Activated CD4-positive, alpha-beta T cell treated with anti-CD3 and anti-CD28 coated beads for 36 hours (primary cell): ENCODE measurements around the gene CALD1. TPM values are rescaled to one million over a fixed set of nuclear protein-coding genes. Genes with fewer than 3 reads are reported as not detected.

ENCODE experiments used
- ATAC-seq: fragments of 200-7000 bp; cut with Tn5 transposase; one replicate; pipeline ENCODE4 v1.10.0; 2021; ENCODE audit warnings: mild to moderate bottlenecking, moderate library complexity
- CTCF ChIA-PET: fragments of 350-600 bp; sonication (Branson Sonifier 250); formaldehyde crosslinking; loops from one replicate; lab custom pipeline; 2021; ENCODE audit warnings: antibody characterized with exemption; lab: Charles Lee
- POLR2A ChIA-PET: fragments of 350-600 bp; sonication (Branson Sonifier 250); formaldehyde crosslinking; loops from one replicate; lab custom pipeline; 2021; ENCODE audit warnings: antibody characterized with exemption, inconsistent platforms; lab: Charles Lee
- DNase-seq: peaks from one replicate; pipeline ENCODE4 v3.0.0-alpha.2; 2020
- H3K27ac Mint-ChIP-seq: one replicate; pipeline ENCODE4 v1.8.0; 2021; ENCODE audit warnings: mixed read lengths
- H3K27me3 Mint-ChIP-seq: one replicate; pipeline ENCODE4 v1.8.0; 2021; ENCODE audit warnings: mixed read lengths
- H3K36me3 Mint-ChIP-seq: one replicate; pipeline ENCODE4 v1.8.0; 2021; ENCODE audit warnings: low read depth, mixed read lengths
- H3K4me1 Mint-ChIP-seq: one replicate; pipeline ENCODE4 v1.8.0; 2021; ENCODE audit warnings: mixed read lengths
- H3K4me3 Mint-ChIP-seq: one replicate; pipeline ENCODE4 v1.8.0; 2021; ENCODE audit warnings: mild to moderate bottlenecking, moderate library complexity, mixed read lengths
- H3K9me3 Mint-ChIP-seq: one replicate; pipeline ENCODE4 v1.8.0; 2021; ENCODE audit warnings: low read depth, mixed read lengths
- intact Hi-C, 2 experiments: fragments of 100-400 bp; cut with DNase I in 1 of 2; cut with micrococcal nuclease in 1 of 2; formaldehyde crosslinking; loops; one replicate each; pipeline versions ENCODE4 v1.14.2 to v1.15.1; 2022 to 2024; cut with DNase I, micrococcal nuclease
- total RNA-seq, 2 experiments: library from RNA; stranded (reverse); gene quantifications; one replicate each; pipeline ENCODE4 v1.2.3, GENCODE V29; 2021

CALD1 gene
- total RNA-seq, 2 experiments from 2014 or later, result 8.5 to 8.7 TPM

DNA sequence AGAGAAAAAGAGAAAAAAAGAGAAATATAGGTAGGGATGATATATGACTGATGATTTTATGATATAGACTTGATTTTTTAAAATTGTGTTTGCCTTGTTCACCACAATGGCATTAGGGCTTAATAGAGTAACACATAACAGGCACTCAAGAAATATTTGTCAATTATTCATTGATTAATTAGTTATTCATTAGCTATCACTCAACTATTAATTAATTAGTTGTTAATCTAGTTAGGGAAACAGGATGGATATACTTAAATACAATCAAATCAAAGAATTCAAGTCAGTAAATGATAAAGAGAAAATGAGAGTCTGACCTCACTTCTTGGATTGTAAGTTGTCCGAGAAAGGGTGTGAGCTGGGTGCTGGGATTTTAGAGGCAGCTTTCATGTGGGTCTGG, 15.1 kb upstream of the CALD1 start:
- intact Hi-C loops, result no loop called here
- Mint-ChIP-seq H3K36me3 (peaks cover 4% of the 10 kb centered on the region), H3K27ac (no peak overlapping the region), H3K9me3 (no peaks in the 10 kb centered on the region), H3K27me3 (no peaks in the 10 kb centered on the region), H3K4me3 (no peak overlapping the region), H3K4me1 (peaks cover 5% of the 10 kb centered on the region)
- DNase-seq (no peak), ATAC-seq (no peak)
- POLR2A ChIA-PET, result interaction anchor here (0.7 kb wide), 1 partner anchor 11 kb away, joined by 3 read pairs; no protein-coding TSS in a partner anchor
- CTCF ChIA-PET, result interaction anchor here (0.6 to 0.7 kb wide), 2 partner anchors 10 to 199 kb away, joined by 3 to 4 read pairs; no protein-coding TSS in a partner anchor

DNA sequence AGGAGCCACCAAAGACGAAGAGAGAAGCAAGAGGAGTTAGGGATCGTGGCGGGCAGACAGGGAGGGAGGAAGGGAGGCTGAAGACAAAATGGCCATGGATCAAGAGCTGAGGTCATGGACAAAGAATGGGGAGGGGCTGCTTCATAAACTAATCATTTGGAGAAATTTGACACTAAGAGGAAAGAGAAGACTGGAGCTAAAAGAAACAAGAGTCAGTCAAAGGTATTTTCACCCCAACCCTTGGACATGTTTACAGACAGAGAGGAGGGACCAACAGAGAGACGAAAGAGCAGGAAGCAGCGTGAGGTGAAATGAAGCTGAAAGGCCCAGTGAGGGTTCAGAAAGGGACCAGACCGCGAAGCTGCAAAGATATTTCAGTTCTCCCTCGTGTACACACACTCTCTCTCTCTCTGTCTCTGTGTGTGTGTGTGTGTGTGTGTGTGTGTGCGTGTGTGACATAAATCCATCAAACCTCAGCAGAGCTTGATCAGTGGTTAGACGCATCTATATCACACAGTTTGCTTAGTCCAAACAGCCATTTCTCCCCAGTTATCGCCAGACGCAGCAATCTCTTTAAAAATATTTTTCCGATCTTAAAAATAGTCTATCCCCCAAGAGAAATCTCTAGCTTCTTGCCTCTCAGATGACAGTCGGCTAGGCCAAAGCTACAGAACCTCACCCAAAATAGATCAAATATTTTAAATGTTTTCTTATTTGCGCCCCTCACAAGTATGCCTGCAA, 12.5 kb upstream of the CALD1 start:
- H3K27ac Mint-ChIP-seq, result no peak overlapping the region

DNA sequence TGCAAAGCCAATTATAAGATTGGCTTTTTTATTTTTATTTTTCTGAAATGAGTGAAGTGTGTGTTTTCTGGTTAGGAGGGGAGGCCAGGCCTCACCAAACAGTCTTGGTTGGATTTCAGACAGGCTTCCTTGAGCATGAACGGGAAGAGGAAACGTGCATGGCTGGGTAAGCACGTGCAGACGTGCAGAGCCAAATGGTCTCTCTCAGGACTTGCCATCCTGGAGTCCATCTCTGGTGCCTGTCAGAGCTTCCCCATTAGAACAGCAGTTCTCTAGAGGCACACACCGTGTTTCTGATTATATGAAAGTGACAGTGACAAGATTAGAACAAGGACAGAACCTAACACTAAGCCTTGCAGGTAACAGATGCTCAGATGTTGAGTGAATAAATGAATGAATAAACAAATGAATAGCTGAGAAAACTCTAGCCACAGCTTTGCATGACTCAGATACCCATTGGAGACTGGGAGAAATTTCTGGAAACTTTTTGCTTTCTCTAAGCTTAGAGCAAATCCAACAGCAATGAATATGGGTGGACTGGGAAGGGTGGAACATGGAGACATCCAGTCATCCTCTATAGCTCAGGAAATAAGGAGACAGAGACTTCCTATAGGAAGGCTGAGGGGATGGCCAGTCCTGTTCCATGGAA, 11.8 kb upstream of the CALD1 start:
- intact Hi-C loops, result no loop called here
- Mint-ChIP-seq H3K4me1 (no peaks in the 10 kb centered on the region), H3K9me3 (no peaks in the 10 kb centered on the region), H3K27ac (no peak overlapping the region), H3K36me3 (peaks cover 4% of the 10 kb centered on the region), H3K27me3 (no peaks in the 10 kb centered on the region), H3K4me3 (no peak overlapping the region)
- POLR2A ChIA-PET, result no interaction called here
- CTCF ChIA-PET, result interaction anchor here (0.6 to 1.5 kb wide), 6 partner anchors 10 to 187 kb away, joined by 3 to 4 read pairs (median 3); no protein-coding TSS in a partner anchor
- ATAC-seq (no peak), DNase-seq (no peak)

More for the DNA sequence above, 12.5 kb upstream of the CALD1 start:
- H3K4me3 Mint-ChIP-seq, result no peak overlapping the region
- H3K36me3 Mint-ChIP-seq, result peaks cover 4% of the 10 kb centered on the region
- ATAC-seq, result no peak
- H3K27me3 Mint-ChIP-seq, result no peaks in the 10 kb centered on the region
- CTCF ChIA-PET, result interaction anchor here (0.6 to 1.5 kb wide), 3 partner anchors 9 to 188 kb away, joined by 3 to 4 read pairs (median 3); no protein-coding TSS in a partner anchor
- no peaks in the 10 kb centered on the region for H3K9me3 Mint-ChIP-seq
- intact Hi-C loops, result no loop called here
- H3K4me1 Mint-ChIP-seq, result no peaks in the 10 kb centered on the region
- DNase-seq, result no peak
- POLR2A ChIA-PET, result no interaction called here

DNA sequence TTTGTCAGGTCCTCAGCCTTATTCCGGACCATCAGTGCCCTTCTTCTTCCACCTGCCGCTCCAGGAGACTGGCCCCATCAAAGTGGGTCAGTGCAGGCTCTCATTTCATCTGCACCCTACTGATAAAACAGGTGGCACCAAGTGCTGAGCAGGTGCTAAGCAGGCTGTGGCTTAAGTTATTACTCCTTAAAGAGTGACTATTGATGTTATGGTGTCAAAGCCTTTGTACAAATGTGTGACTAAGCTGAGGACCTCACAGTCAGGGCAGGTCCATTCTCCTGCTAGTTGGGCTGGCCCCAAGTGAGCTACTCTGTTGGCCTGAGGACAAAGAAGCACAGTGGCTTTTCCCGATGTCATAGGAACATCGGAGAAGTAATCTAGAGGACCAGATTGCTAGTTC, 11.2 kb upstream of the CALD1 start:
- CTCF ChIA-PET, result interaction anchor here (0.6 to 1.5 kb wide), 5 partner anchors 10 to 148 kb away, joined by 3 to 4 read pairs (median 3); no protein-coding TSS in a partner anchor
- no peak overlapping the region for H3K4me3 Mint-ChIP-seq
- no peaks in the 10 kb centered on the region for H3K27me3 Mint-ChIP-seq
- H3K36me3 Mint-ChIP-seq, result peaks cover 4% of the 10 kb centered on the region
- no peaks in the 10 kb centered on the region for H3K9me3 Mint-ChIP-seq
- no peak for DNase-seq
- no peak overlapping the region for H3K27ac Mint-ChIP-seq
- intact Hi-C loops, result no loop called here
- POLR2A ChIA-PET, result no interaction called here
- ATAC-seq, result no peak
- H3K4me1 Mint-ChIP-seq, result no peaks in the 10 kb centered on the region

DNA sequence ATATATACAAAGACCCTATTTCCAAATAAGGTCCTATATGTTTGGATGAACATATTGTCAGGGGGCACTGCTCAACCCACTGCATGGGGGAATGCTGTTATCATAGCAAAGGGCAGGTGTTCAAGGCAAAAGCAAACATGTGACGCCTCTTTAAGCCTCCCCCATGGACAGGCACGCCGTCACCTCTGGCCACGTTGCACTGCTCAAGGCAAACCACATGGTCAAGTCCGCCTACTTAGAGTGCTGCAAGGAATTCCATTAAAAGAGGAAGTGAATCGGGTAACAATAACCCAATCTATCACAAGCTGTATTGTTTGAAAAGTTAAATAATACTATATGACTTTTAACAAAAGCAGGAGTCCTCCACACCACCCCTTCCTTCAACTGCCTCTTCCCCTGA, 8.8 kb upstream of the CALD1 start:
- CTCF ChIA-PET, result interaction anchor here (0.6 kb wide), 1 partner anchor 14 kb away, joined by 3 read pairs; no protein-coding TSS in a partner anchor
- no peaks in the 10 kb centered on the region for H3K4me1 Mint-ChIP-seq
- ATAC-seq (no peak), DNase-seq (no peak)
- H3K36me3 Mint-ChIP-seq, result peaks cover 2% of the 10 kb centered on the region
- intact Hi-C loops, result no loop called here
- H3K4me3 Mint-ChIP-seq, result no peak overlapping the region
- no peaks in the 10 kb centered on the region for H3K9me3 Mint-ChIP-seq
- H3K27ac Mint-ChIP-seq, result no peak overlapping the region
- no peaks in the 10 kb centered on the region for H3K27me3 Mint-ChIP-seq
- POLR2A ChIA-PET, result no interaction called here

DNA sequence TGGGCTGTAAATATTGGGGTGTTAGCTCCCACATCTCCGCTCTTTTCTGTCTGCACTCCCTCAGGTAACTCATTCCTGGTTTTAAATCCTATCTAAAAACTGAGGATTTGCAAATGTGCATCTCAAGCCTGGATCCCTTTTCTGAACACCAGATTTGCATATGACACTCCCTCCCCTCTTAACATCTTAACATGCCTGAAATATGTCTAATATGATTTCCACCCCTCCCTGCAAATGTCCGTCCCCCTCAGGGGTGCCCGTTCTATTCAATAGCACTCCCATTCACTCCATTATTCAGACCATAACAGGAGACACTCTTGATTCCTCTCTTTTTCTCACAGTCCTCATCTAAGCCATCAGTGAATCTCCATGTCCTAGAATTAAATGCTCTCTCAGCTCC, 8.3 kb upstream of the CALD1 start:
- DNase-seq (no peak), ATAC-seq (no peak)
- intact Hi-C loops, result no loop called here
- no peak overlapping the region for H3K27ac Mint-ChIP-seq
- ChIA-PET POLR2A (no interaction called here), CTCF (no interaction called here)
- H3K36me3 Mint-ChIP-seq, result peaks cover 2% of the 10 kb centered on the region
- H3K4me3 Mint-ChIP-seq, result no peak overlapping the region
- H3K4me1 Mint-ChIP-seq, result no peaks in the 10 kb centered on the region
- H3K27me3 Mint-ChIP-seq, result no peaks in the 10 kb centered on the region
- H3K9me3 Mint-ChIP-seq, result no peaks in the 10 kb centered on the region

DNA sequence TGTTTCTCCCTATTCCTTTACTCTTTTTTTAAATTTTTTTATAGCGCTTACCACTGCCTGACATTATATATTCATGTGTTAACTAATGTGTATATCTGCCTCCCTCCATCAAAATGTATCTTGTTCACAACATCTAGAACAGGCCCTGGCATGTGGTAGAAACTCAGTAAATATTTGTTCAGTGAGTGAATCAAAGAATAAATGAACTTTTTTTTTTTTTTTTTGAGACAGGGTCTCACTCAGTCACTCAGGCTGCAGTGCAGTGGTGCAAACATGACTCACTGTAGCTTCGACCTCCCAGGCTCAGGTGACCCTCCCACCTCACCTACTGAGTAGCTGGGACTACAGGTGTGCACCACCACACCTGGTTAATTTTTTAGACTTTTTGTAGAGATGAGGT, 7.5 kb upstream of the CALD1 start:
- DNase-seq (no peak), ATAC-seq (no peak)
- Mint-ChIP-seq H3K4me3 (no peak overlapping the region), H3K9me3 (no peaks in the 10 kb centered on the region), H3K36me3 (no peaks in the 10 kb centered on the region), H3K4me1 (no peaks in the 10 kb centered on the region), H3K27ac (no peak overlapping the region), H3K27me3 (no peaks in the 10 kb centered on the region)
- ChIA-PET POLR2A (no interaction called here), CTCF (no interaction called here)
- intact Hi-C loops, result no loop called here

DNA sequence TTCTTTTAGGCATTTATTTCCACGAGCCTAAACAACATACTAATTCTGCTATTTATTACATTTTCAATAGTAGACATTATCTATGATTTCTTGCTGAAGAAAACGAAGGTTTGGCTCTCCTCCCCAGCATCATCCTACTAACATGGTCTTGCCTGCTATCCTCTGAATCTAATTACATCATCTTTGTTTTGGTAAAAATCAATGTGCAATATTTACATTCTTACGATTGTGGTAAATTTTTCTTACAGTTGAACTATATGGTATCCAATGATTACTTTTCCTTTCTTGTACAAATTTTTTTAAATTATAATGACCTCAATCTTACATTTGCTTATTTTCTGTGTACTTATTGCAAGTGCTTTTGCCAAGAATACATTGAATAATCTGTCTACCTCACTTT, 7.0 kb upstream of the CALD1 start:
- CTCF ChIA-PET, result interaction anchor here (0.6 to 0.7 kb wide), 2 partner anchors 22 to 127 kb away, joined by 3 to 4 read pairs; no protein-coding TSS in a partner anchor
- no peak for DNase-seq
- H3K27me3 Mint-ChIP-seq, result no peaks in the 10 kb centered on the region
- H3K36me3 Mint-ChIP-seq, result no peaks in the 10 kb centered on the region
- intact Hi-C loops, result no loop called here
- no peaks in the 10 kb centered on the region for H3K9me3 Mint-ChIP-seq
- no peaks in the 10 kb centered on the region for H3K4me1 Mint-ChIP-seq
- no peak for ATAC-seq
- no peak overlapping the region for H3K27ac Mint-ChIP-seq
- no peak overlapping the region for H3K4me3 Mint-ChIP-seq
- POLR2A ChIA-PET, result interaction anchor here (0.6 kb wide), 1 partner anchor 121 kb away, joined by 3 read pairs; no protein-coding TSS in a partner anchor

DNA sequence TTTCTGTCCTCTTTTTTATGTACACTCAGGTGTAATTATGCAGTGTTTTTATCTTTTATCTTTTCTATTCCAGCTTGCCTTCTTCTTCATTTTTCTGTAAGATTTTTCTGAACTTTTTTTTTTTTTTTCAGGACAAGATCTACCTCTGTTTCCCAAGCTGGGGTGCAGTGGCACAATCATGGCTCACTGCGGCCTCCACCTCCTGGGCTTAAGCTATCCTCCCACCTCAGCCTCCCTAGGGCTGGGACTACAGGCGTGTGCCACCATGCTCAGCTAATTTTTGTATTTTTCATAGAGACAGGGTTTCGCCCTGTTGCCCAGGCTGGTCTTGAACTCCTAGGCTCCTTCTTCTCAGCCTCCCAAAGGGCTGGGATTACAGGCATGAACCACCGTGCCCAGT, 6.3 kb upstream of the CALD1 start:
- Mint-ChIP-seq H3K4me3 (no peak overlapping the region), H3K27ac (no peak overlapping the region), H3K36me3 (no peaks in the 10 kb centered on the region), H3K9me3 (no peaks in the 10 kb centered on the region), H3K27me3 (no peaks in the 10 kb centered on the region), H3K4me1 (no peaks in the 10 kb centered on the region)
- ATAC-seq (no peak), DNase-seq (no peak)
- POLR2A ChIA-PET, result interaction anchor here (0.6 kb wide), 1 partner anchor 121 kb away, joined by 3 read pairs; no protein-coding TSS in a partner anchor
- CTCF ChIA-PET, result interaction anchor here (0.5 to 0.7 kb wide), 2 partner anchors 21 to 131 kb away, joined by 3 to 4 read pairs; no protein-coding TSS in a partner anchor
- intact Hi-C loops, result no loop called here

DNA sequence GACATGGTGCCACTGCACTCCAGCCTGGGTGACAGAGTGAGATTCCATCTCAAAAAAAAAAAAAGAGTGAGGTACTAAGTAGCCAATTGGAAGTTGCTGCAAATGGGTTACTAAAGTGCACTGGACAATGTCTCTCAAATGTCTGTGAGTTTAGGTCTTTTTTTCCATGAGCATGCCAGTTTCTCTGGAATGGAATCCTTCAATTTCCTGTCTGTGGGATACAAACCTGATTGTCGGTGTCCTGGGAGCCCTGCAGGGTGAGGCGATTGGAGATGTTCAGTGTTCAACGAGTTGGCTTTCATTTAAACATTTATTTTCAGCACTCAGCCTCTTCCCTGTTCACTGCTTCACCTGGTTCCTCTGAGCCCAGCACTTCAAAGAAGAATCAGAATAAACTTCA, 5.3 kb upstream of the CALD1 start:
- H3K4me3 Mint-ChIP-seq, result no peak overlapping the region
- H3K4me1 Mint-ChIP-seq, result no peaks in the 10 kb centered on the region
- no peak overlapping the region for H3K27ac Mint-ChIP-seq
- intact Hi-C loops, result no loop called here
- ATAC-seq (no peak), DNase-seq (no peak)
- no peaks in the 10 kb centered on the region for H3K27me3 Mint-ChIP-seq
- no peaks in the 10 kb centered on the region for H3K9me3 Mint-ChIP-seq
- no peaks in the 10 kb centered on the region for H3K36me3 Mint-ChIP-seq
- ChIA-PET CTCF (no interaction called here), POLR2A (no interaction called here)

DNA sequence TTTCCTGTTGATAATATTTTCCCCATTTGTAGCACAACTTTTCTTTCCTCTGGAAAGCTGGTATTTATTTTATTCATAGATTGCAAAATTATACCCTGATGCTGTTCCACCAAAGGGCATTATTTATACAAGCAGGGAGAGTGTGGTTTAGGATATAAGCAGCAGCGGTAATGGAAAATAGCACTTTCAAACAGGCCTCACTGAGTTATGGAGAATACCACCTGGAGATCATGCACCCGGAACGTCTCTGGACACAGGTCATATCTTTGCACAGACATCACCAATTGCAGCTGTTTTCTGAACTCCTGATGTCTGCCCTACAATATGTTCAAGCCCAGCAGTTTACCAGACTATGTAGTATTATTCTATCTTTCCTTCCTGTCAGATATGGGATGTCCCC, 2.0 kb upstream of the CALD1 start:
- CTCF ChIA-PET, result no interaction called here
- Mint-ChIP-seq H3K36me3 (no peaks in the 10 kb centered on the region), H3K27me3 (no peaks in the 10 kb centered on the region), H3K27ac (no peak overlapping the region), H3K4me3 (no peak overlapping the region), H3K9me3 (no peaks in the 10 kb centered on the region), H3K4me1 (no peaks in the 10 kb centered on the region)
- ATAC-seq (no peak), DNase-seq (no peak)
- POLR2A ChIA-PET, result no interaction called here
- intact Hi-C loops, result no loop called here
